Prostate gland (tissue), 2 donors: ENCODE data around the gene PAX1.

ENCODE experiments used
- POLR2A ChIP-seq: fragments of 450-650 bp; IDR thresholded peaks from one replicate; pipeline ENCODE4 v1.6.1; 2016; ENCODE audit warnings: antibody characterized with exemption, mild to moderate bottlenecking
- POLR2AphosphoS5 ChIP-seq: sonication (generic); formaldehyde crosslinking; IDR thresholded peaks from one replicate; pipeline ENCODE4 v1.6.1; 2017; ENCODE audit warnings: antibody characterized with exemption
- TF ChIP-seq, protein P1 (sequence below), 4 experiments: fragments of 200-600 bp in 2 of 4; fragments of 450-650 bp in 2 of 4; sonication (generic) in 2 of 4; IDR thresholded peaks; 1 replicate in 3 of 4; 2 replicates in 1 of 4; pipeline ENCODE4 v1.5.1; 2016 to 2019; ENCODE audit warnings: antibody characterized with exemption in 4 of 4, mild to moderate bottlenecking in 2 of 4, moderate library complexity in 2 of 4

DNA sequence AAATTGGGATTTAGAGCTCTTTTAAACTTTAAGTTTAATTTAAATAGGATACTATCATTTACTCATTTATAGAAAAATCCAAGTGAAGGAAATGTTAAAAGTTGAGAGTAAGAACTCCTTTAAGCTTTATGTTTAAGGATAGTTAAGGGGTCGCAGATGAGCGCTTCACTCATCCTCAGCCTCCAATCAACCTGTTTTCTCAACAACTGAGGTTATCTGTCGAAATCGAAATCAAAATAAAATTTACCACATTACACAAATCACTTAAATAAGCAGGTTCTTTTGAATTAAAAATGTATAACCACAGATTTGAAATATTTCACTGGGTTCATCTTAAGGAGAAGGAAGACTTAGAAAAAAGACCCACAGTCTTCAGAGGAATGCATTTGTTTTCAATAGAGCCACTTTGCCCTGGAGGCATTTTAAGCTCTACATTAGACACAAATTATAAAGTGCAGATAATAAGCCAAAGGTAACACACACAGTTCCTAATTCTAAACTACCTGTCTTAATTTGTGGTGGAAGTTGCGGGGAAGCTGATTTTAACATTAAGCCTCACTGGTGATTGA, 5.5 kb downstream of the PAX1 start:
- TF ChIP-seq POLR2AphosphoS5 = no peak
- TF ChIP-seq, protein P1, sequence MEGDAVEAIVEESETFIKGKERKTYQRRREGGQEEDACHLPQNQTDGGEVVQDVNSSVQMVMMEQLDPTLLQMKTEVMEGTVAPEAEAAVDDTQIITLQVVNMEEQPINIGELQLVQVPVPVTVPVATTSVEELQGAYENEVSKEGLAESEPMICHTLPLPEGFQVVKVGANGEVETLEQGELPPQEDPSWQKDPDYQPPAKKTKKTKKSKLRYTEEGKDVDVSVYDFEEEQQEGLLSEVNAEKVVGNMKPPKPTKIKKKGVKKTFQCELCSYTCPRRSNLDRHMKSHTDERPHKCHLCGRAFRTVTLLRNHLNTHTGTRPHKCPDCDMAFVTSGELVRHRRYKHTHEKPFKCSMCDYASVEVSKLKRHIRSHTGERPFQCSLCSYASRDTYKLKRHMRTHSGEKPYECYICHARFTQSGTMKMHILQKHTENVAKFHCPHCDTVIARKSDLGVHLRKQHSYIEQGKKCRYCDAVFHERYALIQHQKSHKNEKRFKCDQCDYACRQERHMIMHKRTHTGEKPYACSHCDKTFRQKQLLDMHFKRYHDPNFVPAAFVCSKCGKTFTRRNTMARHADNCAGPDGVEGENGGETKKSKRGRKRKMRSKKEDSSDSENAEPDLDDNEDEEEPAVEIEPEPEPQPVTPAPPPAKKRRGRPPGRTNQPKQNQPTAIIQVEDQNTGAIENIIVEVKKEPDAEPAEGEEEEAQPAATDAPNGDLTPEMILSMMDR (IDR thresholded peaks at IDR 0.05) = no peak
- TF ChIP-seq POLR2A = no peak
